Measurements from ENCODE around the gene STIP1.
"Not testable (repeated sequence)": the region's sequence is repeated elsewhere in the genome, so short reads cannot be mapped to it uniquely, and the experiment has no call there.

Gene STIP1

DNA sequence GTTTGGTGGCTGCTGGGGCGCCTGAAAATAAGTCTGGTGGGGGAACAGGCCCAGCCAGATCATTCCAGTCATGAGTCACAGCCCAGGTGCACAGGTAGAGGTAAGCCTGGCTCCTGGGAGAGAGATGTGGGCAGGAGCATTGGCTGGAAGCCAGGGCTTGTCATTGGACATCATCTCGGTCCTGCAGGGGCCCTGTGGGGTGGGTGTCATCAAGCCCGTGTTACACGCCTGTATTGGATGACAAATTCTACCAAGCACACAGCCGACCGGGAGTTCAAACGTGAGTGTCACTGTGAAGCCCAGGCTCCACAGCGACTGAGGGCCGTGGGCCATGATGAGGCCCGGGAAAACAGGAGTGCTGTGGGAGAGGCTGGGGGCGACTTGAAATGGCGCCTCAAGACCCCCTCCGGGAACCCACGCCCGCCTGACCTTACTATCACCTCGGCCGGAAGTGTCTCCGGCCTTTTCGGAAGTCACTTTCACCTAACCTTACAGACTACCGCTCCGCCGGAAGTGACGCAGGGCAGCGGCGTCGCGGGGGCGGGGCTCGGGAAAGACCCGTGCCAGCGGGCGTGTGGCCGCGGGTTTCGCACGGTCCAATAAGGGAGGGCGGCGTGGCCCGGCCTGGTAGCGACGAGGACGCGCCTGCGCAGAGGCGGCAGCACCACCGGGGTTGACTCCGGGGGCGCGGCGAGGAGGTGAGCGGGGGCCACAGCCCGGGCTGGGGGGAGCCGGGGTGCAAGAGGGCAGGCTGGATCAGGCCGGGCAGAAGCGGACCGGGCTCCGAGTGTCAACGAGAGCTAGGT lies 54.7 kb downstream of the STIP1 start, which contains the start of gene FKBP2:
Gene FKBP2, plus strand, starts transcription at position 661 of the 806 bp plus-strand sequence. CDS start 1,293 bp downstream, outside the sequence.
- peak; percentile 96 for DNase-seq

DNA sequence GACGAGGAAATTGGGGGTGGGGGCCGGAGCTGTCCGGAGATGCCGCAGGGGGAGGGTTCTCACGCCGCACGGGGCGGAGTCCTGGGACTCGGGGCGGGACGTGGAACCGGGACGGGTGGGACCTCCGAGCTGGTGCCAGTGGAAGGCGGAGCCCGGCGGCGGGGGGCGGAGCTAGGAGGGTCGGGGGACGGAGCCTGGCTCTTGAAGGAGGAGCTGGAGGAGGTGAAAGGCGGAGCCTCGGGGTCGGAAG lies 55.2 kb downstream of the STIP1 start:
- peak; percentile 100 for DNase-seq

DNA sequence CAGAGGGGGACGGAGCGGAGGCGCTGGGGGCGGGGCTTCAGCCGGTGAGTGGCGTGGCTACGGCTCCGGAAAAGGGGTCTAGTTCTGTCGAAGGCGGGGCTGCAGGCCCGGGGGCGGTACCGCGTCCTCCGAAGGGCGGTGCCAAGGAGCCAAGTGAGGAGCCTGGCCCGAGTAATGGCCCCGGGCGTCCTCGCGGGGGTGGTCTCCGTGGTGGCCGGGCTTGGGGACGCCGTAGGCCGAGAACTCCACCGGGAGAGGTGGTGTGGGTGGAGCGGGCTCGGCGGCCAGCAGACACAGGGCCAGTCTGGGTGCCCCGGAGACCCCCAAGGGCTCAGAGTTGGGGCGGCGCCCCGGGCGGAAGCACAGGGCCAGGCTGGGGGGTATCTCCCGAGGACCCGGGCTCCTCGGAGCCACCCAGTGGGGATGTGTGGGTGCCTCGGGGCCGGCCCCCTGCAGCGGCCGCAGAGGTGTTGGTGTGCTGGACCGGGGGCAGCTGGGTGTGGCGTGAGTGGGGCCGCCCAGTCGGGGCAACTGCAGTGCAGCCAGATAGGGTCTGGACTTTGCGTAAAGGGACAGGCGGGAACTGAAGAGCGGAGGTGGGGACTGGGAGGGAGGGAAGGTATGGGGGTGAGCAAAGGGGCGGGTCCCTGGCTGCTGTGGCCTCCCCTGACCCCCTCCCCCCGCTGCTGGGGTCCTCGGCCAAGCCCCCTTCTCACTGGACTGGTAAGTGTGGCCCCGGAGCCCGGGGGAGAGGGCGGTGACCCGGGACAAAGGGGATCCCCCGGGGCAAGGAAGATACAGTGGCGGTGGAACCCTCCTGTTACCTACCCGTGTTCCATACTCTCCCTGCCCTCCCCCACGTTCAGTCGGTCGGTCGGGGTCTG lies 55.8 kb downstream of the STIP1 start:
- DNase-seq = no peak

DNA sequence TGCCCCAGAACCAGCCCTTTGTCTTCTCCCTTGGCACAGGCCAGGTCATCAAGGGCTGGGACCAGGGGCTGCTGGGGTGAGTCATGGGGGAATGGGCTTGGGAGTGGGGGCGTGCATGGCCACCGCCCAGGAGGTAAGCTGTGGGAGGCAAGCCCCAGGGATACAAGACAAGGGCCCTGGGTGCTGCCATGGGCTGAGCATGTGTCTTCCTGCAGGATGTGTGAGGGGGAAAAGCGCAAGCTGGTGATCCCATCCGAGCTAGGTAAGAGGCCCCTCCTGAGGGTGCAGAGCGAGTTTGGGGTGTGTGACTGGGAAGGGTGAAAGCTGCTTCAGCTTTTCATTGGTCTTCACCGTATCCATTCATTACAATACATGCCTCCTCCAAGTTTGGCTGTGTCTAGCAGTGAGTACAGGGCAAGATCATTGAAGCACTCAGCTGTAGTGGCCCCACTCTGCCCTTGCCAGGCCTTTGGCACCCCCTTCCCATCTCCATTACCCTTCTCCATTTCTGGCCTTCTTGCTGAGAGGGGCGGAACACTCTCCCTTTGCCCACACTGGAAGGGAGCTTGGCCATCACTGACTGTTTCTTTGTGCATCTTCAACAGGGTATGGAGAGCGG lies 57.4 kb downstream of the STIP1 start:
- no peak for DNase-seq

DNA sequence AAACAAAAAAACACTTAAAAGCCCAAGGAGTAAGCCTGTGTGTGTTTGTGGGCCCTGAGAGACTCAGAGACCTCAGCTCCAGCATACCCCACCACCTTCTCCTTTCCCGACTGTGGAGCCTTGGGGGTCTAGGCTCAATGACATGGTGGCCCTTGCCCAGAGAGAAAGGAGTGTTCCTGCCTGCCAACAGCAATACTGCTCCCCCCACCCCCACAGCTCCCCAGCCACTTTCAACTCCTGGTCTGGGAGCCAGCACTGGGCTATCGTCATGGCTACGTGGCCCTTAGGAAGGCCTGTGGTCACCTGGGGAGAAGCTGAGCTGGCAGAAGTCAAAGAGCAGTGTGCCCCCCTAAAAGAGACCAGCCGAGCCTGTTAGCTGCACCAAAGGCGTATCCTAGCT lies 58.1 kb downstream of the STIP1 start:
- no peak for DNase-seq

DNA sequence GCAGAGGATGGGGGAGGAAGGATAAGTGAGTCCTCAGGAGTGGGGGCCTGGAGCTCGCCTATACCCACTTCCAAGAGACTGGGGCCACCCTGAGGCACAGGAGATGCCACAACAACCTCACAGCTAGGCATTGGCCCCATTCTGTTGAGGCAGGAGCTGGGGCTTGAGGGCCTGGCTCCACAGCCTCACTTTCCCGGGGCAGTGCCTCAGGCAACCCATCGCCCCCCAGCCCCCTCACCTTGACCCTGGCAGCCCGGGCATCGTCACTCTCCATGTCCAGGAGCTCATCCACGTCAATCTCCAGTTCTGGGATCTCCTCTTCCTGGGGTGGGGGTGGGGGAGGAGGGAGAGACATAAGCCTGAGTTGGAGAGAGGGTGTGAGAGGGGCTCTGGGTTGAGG lies 59.0 kb downstream of the STIP1 start:
- DNase-seq = no peak

DNA sequence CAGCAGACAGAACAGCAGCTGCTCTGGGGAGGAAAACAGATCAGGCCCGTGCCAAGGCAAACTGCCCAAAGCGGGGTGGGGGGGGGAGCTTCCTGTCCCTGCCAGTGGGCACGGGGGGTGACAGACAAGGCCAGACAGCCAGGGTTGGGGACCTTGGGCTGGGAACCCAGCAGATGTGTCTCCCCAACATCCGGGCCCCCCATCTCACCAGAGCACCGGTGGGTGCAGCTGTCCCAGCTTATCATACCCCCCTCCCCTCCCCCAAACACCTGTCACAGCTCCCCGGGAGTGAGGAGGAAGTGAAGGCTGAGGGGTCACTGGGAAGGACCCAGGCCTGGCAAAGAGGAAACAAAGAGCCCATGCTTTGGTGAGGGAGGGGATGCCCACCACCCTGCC lies 59.4 kb downstream of the STIP1 start:
- DNase-seq = no peak

DNA sequence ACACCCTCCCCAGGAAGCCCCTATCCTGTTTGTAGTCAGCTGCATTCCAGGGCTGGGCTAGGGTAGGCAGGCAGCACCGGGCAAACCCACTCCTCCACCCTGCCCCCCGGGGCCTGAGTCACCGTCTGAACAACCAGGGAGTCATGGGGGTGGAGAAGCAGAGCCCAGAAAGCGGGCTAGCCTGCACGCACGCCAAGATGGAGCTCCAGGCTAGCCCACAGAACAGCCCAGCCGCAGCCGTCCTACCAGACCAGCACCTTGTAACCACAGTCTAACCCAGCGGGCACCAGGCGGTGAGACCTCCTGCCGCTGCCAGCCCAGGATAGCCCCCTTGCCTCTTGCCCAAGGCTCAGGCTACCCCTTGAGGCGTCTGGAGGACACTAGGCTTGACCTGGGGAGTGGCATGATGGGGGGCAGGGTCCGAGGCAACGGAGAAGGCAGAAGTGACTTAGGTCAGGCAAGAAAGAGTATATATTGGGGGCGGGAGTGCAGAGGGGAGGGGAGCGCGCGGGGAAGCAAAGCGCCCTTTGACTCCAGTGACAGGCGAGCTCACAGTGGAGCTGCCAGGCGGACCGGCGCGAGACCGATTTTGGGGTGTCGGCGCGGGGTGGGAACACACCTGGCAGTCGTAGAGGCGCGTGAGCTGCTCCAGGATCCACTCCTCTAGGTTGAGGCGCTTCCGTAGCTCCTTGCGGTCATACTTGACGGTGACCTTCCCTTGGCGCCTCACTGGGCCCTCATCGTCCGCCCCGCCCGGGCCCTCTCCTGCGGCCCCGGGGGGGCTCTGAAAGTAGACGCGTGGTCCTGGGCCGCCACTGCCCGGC lies 60.0 kb downstream of the STIP1 start:
- DNase-seq = no peak

DNA sequence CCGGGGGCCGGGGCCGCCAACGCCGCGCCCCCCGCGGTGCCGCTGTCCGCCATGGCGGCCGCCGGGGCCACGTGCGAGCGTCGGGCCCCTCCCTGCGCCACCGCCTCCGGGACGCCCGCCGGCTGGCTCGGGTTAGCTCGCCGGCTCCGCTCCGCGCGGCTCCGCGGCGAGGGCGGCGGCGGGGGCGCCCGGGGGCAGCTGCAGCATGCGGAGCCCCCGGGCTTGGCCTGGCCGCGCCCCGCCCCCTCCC lies 60.6 kb downstream of the STIP1 start:
- DNase-seq = not testable (repeated sequence)

DNA sequence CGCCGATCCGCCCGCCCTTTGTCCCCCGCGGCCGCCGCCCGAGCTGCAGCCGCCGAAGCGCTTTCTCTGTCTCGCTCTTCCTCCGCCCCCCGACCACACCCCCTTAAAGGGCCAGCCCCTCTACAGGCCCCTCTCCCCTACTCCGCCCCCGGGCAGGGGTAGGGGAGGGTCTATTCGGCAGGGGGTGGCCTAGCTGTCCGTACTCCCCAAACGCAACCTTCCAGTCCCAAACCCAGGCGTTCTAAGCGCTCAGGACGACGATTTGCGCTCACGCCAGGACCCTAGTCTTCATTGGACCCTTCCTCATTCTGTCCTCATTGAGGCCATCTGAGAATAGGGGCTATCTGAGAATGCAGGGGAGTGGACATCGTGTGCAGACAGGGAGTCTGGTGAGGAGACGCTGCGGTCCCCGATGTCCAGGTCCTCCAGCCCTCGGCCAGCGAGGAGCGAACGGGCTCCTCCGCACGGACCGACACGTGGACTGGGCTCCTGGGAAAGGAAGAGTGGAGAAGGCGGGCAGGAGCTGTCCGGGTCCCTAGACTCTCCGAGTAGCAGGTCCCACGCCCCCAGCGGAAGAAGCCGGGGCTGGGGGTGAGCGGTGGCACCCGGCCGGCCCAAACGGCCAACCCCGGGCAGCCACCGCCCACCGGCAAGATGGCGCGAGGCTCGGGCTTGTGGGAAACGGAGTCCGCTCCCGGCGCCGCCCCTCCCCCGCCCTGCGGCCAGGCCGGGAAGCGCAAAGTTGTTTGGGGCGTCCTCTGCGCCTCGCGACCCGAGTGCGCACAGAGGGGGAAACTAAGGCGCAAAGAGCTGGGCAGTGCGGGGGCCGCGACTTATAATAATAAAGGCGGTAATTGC lies 61.1 kb downstream of the STIP1 start, which contains the start of gene PPP1R14B:
Gene PPP1R14B, minus strand, starts transcription at position 73 of the 858 bp plus-strand sequence. CDS start 270 bp downstream, outside the sequence.
- DNase-seq = peak; percentile 69

DNA sequence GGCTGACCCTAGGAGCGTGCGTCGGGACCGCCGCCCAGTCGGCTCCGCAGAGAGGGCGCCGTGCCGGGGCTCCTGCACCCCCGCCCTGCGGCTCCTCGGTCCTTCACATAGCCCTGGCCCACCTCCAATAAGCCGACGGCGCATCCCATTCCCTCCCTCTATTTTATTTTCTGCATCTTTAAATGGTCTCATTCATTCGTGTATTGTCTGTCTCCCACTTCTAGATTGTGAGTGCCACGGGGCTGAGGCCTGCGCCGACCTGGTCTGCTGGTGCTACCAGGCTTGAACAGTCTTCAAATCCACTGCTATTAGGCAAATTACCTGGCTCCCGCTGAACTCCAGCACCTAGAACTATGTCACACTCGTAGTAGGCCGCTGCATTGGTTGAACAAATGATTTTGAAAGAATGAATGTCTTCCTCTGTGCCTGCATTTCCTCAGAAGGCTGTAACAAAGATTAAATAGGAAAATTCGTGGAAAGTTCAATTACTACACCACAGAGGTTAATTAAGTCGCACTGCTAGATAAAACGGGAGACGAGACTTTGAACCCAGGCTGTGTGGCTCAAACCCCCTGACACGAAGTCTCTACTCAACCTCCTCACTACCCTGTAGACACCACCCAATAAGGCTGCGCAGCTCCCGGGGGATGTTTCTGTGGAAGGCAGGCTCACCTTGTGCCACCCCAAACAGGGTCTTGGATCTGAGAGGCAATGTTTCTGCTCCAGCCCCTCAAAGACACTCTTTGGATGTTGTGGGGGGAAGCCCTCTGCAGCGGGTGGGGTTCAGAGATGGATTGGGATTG lies 62.0 kb downstream of the STIP1 start:
- no peak for DNase-seq

DNA sequence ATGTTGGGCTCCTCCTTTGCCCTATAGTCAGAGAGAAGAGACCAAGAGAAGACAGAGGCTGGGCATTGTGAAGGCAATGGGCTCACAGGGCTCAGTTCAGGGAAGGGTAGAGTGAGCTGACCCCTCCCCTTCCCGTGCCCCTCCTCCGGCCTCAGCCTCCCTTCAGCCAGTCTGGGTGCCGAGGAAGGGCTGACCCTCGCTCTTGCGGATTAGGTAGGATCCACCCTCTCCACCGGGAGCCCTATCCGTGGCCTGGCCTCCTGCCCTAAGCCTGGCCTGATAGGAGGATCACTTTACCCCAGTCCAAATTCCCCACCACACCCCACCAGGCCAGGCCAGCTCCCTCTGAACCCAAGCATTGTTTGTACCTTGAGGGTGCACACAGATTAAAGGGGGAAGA lies 62.6 kb downstream of the STIP1 start:
- no peak for DNase-seq

DNA sequence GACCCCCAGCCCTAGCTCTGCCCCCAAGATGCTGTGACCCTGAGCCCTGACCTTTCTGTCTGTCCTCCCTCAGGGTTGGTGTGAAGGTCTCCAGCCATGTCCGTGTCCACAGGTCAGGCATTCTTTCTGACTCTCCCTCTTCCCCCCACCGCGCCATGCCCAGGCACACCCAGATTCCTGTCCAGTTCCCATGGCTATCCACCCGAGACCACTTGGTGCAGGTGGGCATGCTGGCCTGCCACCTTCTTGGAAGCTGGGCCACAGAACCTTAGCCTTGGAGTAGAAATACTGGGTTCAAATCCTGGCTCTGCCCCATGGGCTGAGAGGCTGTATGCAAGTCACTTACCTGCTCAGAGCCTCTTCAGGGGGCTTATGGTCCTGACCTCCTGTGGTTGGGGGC lies 63.1 kb downstream of the STIP1 start:
- DNase-seq = no peak

DNA sequence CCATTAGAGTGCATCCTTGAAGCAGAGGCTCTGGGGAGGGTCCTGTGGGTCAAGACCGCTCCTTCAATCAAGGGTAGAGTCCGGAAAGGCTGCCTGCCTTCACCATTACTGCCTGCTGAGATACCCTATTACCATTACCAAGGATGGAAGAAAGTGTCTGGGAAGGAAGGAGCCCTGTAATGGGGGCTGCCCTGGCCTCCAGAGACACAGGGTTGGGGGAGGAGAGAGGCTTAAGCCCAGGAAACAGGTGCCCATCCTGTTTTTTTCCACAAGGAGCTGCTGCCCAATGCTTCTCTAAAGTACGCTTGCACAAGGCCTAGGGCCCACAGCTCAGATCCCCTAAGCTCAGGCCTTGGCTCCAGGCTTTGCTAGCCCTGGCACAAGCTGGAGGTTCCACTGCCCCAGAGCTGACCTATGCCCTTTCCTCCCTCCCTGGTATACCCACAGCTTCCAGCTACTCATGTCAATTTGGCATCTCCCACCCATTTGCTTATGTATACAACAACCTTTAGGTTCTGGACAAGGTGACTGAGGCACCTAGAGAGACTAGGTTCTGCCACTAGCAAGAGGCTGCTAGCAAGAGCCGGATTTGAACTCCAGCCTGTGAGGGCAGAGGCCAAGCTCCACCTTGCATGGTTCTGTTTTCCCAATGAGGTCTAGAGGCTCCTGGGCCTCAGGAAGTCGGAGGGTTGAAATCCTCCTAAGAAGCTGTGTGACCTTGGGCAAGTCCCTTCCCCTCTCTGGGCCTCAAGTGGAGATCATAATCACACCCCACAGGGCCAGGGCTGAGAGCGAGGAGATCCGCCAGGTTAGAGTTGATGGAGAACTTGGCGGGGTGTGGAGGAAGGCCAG lies 63.8 kb downstream of the STIP1 start:
- no peak for DNase-seq

DNA sequence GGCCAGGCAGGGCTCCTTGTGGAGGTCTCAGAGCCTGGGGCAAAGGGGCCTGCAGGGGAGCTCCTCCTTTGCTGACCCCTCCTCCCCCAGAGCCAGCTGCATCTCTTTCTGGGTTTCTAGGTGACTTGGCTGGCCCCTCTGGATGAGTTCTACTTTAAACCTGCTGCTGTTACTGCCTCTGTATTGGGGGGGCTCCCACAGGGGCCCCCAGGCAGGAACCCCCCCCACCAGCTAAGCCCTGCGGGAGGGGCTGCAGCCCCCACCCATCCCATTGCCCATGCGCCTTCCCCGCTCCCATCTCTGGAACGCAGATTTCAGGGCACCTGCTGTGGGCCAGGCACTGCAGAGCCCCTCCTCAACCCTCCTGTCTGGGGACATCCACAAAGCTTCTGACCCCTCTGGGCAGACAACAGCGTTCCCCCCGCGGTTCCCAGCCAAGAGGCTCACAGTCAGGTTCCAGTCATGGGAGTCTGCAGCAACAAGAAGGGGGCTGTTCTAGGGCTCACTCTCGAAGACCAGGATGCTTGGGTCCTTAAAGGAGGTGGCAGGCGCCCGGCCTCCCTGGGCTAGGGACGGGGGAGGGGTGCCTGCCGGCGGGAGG lies 64.5 kb downstream of the STIP1 start:
- DNase-seq = no peak

DNA sequence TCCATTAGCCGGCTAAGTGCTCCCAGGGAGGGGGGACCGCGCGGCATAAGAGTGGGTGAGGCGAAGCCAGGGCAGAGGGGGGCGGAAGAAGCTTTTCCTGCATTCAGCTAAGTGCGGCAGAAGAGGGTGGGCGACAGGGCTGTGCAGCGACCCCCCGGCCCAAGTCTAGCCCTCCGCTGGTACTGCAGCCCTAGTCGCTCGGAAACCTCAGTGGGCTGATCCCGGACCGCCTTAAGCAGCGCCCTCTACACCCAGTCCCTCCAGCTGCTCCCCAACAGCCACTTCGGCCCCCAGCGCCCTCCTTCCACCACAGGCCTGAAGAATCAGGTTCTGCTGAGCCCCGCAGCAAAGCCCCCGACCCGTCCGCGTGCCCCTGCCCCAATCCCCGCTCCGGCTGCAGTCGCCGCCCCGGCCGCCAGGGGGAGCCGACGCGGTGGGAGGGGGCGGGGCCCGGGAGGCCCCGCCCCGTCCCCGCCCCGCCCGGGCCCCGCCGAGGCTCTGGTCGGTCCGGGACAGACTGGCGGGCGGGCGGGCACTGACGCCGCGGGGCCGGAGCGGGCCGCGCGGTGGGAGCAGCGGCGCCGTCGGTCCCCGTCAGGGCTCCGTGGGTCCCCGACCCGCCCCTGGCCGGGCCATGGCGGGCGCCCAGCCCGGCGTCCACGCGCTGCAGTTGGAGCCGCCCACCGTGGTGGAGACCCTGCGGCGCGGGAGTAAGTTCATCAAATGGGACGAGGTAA lies 65.2 kb downstream of the STIP1 start, which contains the start of gene PLCB3:
Gene PLCB3, plus strand, starts transcription at position 515 of the 737 bp plus-strand sequence. Its CDS starts 120 bp downstream, at position 635.
- DNase-seq = no peak

DNA sequence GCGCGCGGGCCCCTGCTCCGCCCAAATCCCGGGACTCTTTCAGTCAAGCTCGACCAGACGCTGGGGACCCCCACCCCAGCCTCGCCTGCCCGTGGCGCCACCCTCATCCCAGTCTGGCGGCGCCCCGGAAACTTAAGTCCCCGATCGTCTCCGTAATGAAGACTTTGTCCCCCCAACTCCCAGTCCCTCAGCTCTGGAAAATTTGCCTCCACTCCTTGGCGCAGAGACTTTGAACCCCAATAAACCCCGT lies 65.7 kb downstream of the STIP1 start:
- DNase-seq = no peak

DNA sequence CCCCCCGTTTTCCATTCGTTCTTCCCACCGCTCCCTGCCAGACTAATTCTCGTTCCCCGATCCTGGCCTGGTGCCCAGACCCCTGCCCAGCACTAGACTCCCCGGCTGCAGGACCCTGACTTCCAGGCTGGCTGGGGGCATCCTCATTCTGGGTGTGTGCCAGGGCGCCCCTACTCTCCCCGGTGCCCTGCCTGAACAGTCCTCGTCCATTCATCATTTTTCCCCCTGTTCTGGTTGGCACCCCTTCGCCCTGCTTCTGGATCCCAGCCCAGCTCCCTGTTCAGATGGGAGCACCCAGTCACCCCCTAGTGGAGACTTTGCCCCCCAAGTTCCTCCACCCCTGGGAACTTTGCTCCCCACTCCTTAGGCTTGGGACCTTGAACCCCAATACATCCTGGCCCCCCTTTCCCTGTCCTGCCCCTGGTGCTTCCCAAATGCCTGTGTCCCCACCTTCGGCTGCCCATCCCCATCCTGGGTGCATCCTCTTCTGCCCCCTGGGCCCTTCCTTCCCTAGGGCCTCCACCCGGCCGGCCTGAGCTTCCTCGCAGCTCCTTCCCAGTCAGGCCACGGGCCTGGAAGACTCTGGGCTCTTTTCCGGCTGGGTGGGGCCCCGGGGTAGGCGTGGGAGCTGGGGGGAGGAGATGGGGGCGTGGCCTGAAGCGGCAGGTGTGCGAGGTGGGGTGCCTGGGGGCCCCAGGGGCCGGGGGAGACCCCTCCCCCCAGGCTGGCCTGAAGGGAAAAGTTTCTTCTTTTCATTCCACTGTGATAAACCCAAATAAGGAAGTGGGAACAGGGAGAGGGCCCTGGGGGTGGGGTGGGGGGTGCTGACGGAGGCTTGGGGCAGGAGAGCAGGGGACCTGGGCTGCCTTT lies 66.3 kb downstream of the STIP1 start:
- DNase-seq = no peak
